ENCODE measurements around the gene CDCP1.

DNA sequence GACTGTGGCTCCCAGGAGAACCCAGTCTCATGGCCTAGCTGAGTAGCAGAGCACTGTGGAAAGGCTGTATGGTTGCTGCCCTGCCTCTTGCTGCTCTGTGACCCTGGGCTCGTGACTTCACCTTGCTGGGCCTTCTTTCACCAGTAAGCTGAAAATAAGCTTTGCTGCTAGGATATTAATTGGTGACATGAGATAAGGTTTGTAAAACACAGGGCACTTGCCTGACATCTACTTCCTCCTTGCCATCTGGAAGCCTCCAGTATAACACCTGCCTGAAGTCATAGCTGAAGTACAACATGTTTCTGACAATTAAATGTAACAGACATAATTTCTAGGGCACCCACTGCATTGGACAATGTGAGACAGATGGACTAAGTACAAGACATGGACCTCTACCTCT is 66.5 kb downstream of the CDCP1 start:
- TF ChIP-seq, protein P1, sequence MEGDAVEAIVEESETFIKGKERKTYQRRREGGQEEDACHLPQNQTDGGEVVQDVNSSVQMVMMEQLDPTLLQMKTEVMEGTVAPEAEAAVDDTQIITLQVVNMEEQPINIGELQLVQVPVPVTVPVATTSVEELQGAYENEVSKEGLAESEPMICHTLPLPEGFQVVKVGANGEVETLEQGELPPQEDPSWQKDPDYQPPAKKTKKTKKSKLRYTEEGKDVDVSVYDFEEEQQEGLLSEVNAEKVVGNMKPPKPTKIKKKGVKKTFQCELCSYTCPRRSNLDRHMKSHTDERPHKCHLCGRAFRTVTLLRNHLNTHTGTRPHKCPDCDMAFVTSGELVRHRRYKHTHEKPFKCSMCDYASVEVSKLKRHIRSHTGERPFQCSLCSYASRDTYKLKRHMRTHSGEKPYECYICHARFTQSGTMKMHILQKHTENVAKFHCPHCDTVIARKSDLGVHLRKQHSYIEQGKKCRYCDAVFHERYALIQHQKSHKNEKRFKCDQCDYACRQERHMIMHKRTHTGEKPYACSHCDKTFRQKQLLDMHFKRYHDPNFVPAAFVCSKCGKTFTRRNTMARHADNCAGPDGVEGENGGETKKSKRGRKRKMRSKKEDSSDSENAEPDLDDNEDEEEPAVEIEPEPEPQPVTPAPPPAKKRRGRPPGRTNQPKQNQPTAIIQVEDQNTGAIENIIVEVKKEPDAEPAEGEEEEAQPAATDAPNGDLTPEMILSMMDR (conservative IDR thresholded peaks at IDR 0.05): no peak
- no peak for TF ChIP-seq ZFX (IDR thresholded peaks at IDR 0.05)
